ENCODE results near the gene KIF17.

The KIF17 gene

GRCh38 chr1:20618550-20618949, 99.3 kb downstream of the KIF17 start:
- no peak for DNase-seq

GRCh38 chr1:20616847-20617487, 100.8 kb downstream of the KIF17 start:
- no peak for DNase-seq

GRCh38 chr1:20615946-20616846, 101.6 kb downstream of the KIF17 start:
- DNase-seq: no peak

GRCh38 chr1:20614131-20614579, 103.7 kb downstream of the KIF17 start:
- DNase-seq: no peak

All from T-helper 1 cell (primary cell).